A549 (cell line): Measurements from ENCODE around the gene PIGO. TPM values are rescaled to one million over a fixed set of nuclear protein-coding genes. Genes with fewer than 3 reads are reported as not detected.

Experiments used
- ATAC-seq, 2 experiments: fragments of 200-7000 bp in 1 of 2; fragments of >200 bp in 1 of 2; cut with Nextera tagmentation in 1 of 2; cut with Tn5 transposase in 1 of 2; 3 replicates each; pipeline versions ENCODE4 v1.8.0 to v1.9.1; 2018 to 2020; ENCODE audit warnings: mild to moderate bottlenecking in 1 of 2, moderate library complexity in 1 of 2
- CTCF ChIA-PET: fragments of 300-600 bp; sonication (Branson Sonifier 250); formaldehyde crosslinking; extraction: SDS; loops from one replicate; lab custom pipeline; 2021; ENCODE audit warnings: antibody characterized with exemption, inconsistent platforms; lab: Yijun Ruan, JAX
- POLR2A ChIA-PET: fragments of 350-600 bp; formaldehyde crosslinking; extraction: SDS; loops from one replicate; lab custom pipeline; 2021; ENCODE audit warnings: antibody characterized with exemption, inconsistent platforms; lab: Yijun Ruan, JAX
- DNase-seq, 2 experiments: peaks; one replicate each; pipeline versions ENCODE4 v3.0.0 to v3.0.0-alpha.2; 2011 to 2016; ENCODE audit warnings: low read depth in 1 of 2, low spot score in 1 of 2
- FAIRE-seq: peaks from 2 replicates; lab custom pipeline; 2011; peaks lifted over from hg19 to GRCh38; lab: Jason Lieb, UNC
- H3K27ac ChIP-seq, 2 experiments: fragments of >200 bp; sonication (Bioruptor Twin); formaldehyde crosslinking; 3 replicates each; pipeline ENCODE4 v1.5.1; 2016 to 2017
- H3K4me1 ChIP-seq: fragments of >200 bp; sonication (Bioruptor Twin); formaldehyde crosslinking; 3 replicates; pipeline ENCODE4 v1.6.1; 2016
- H3K4me2 ChIP-seq: fragments of >200 bp; sonication (Bioruptor Twin); formaldehyde crosslinking; 3 replicates; pipeline ENCODE4 v1.6.1; 2016
- H3K4me3 ChIP-seq: fragments of >200 bp; sonication (Bioruptor Twin); formaldehyde crosslinking; 3 replicates; pipeline ENCODE4 v1.5.1; 2016
- H3K9me3 ChIP-seq: fragments of >200 bp; sonication (Bioruptor Twin); formaldehyde crosslinking; 3 replicates; pipeline ENCODE4 v1.6.1; 2016
- BHLHE40 ChIP-seq: IDR thresholded peaks from 2 replicates; pipeline ENCODE4 v1.6.1; 2012; ENCODE audit warnings: low read depth, low read length, inconsistent platforms
- CTCF ChIP-seq: fragments of >200 bp; sonication (Bioruptor Twin); formaldehyde crosslinking; IDR thresholded peaks from 3 replicates; pipeline ENCODE4 v1.5.1; 2016
- EHF ChIP-seq: fragments of 250-450 bp; sonication (Bioruptor Pico); IDR thresholded peaks from 2 replicates; pipeline ENCODE4 v1.5.0; 2020; ENCODE audit warnings: mild to moderate bottlenecking
- ELK1 ChIP-seq: fragments of 150-350 bp; IDR thresholded peaks from 2 replicates; pipeline ENCODE4 v1.6.1; 2014; ENCODE audit warnings: low read depth, mild to moderate bottlenecking, low read length
- ESRRA ChIP-seq: fragments of 150-350 bp; IDR thresholded peaks from 2 replicates; pipeline ENCODE4 v1.6.1; 2014; ENCODE audit warnings: mild to moderate bottlenecking, low read length, borderline replicate concordance
- FOSB ChIP-seq: fragments of 250-450 bp; sonication (Bioruptor Pico); IDR thresholded peaks from 2 replicates; pipeline ENCODE4 v1.5.0; 2020; ENCODE audit warnings: mild to moderate bottlenecking, moderate library complexity
- HDAC2 ChIP-seq: fragments of 200-600 bp; sonication (generic); IDR thresholded peaks from 2 replicates; pipeline ENCODE4 v1.6.1; 2016
- KDM5A ChIP-seq: fragments of 200-600 bp; sonication (generic); IDR thresholded peaks from 2 replicates; pipeline ENCODE4 v1.6.1; 2016; ENCODE audit warnings: antibody characterized with exemption, mild to moderate bottlenecking
- MYC ChIP-seq: IDR thresholded peaks from 2 replicates; pipeline ENCODE4 v1.6.1; 2012; ENCODE audit warnings: mild to moderate bottlenecking, inconsistent platforms, low read length, improper control_type of control experiment, borderline replicate concordance
- NR3C1 ChIP-seq: fragments of >200 bp; sonication (Bioruptor Twin); formaldehyde crosslinking; IDR thresholded peaks from 3 replicates; pipeline ENCODE4 v1.6.1; 2017
- PHF8 ChIP-seq: fragments of 200-600 bp; sonication (generic); IDR thresholded peaks from 2 replicates; pipeline ENCODE4 v1.6.1; 2016; ENCODE audit warnings: low read depth, mild to moderate bottlenecking, antibody characterized with exemption, moderate library complexity, borderline replicate concordance
- REST ChIP-seq: fragments of 200-600 bp; sonication (generic); IDR thresholded peaks from 2 replicates; pipeline ENCODE4 v1.6.1; 2016; ENCODE audit warnings: antibody characterized with exemption, mild to moderate bottlenecking, moderate library complexity
- USF2 ChIP-seq: fragments of 450-650 bp; IDR thresholded peaks from 2 replicates; pipeline ENCODE4 v1.6.1; 2014; ENCODE audit warnings: antibody characterized with exemption
- ZNF302 ChIP-seq: fragments of 250-450 bp; sonication (Bioruptor Pico); IDR thresholded peaks from 2 replicates; pipeline ENCODE4 v1.9.0; 2021; ENCODE audit warnings: inconsistent platforms, mild to moderate bottlenecking, moderate library complexity
- WGBS: methylation state at CpG from one replicate; pipeline ENCODE4 v1.1.6; 2017; ENCODE audit errors: missing lambda C conversion rate; 5-methylcytosine and 5-hydroxymethylcytosine counted together
- polyA plus RNA-seq, 4 experiments: library from polyadenylated mRNA; depleted of rRNA in 3 of 4; stranded (reverse); fragments of >200 nt; fragmentation: RNase III in 1 of 4; extraction: RNeasy Plus Mini Kit Qiagen cat#74134 plus additional on column Dnase treatment in 1 of 4; gene quantifications; 2 replicates in 3 of 4; 3 replicates in 1 of 4; pipeline ENCODE4 v1.2.3, GENCODE V29; 2011 to 2017

The PIGO gene
- polyA plus RNA-seq, 2 of the 4 experiments (the other 2 are of a cell fraction) = 47.0 to 50.4 TPM

GRCh38 chr9:35108461-35108860, 12.1 kb upstream of the PIGO start:
- ChIA-PET CTCF (interaction anchor here (0.7 to 15.8 kb wide), 3 partner anchors 13 to 368 kb away, joined by 4 to 110 read pairs (median 4); partner anchors contain the start of gene PIGO), POLR2A (interaction anchor here (1.1 kb wide), 1 partner anchor 12 kb away, joined by 3 read pairs; no protein-coding TSS in a partner anchor)
- no peaks in the 10 kb centered on the region for H3K9me3 ChIP-seq
- no peak for TF ChIP-seq HDAC2
- no peak for TF ChIP-seq KDM5A
- no peak for TF ChIP-seq PHF8
- TF ChIP-seq CTCF = no peak
- no peak overlapping the region for H3K27ac ChIP-seq
- H3K4me1 ChIP-seq = peaks cover 33% of the 10 kb centered on the region
- no peak overlapping the region for H3K4me3 ChIP-seq
- FAIRE-seq (no peak), DNase-seq (no peak), ATAC-seq (no peak)
- WGBS = 91% methylated on average over 6 of the region's 6 CpGs
- no peak overlapping the region for H3K4me2 ChIP-seq

- Histone ChIP-seq H3K9me3 (no peaks in the 10 kb centered on the region), H3K4me2 (no peak overlapping the region), H3K27ac (no peak overlapping the region), H3K4me3 (no peak overlapping the region), H3K4me1 (peaks cover 31% of the 10 kb centered on the region)
- POLR2A ChIA-PET = interaction anchor here (0.6 to 1.1 kb wide), 2 partner anchors 11 to 583 kb away, joined by 3 to 5 read pairs; no protein-coding TSS in a partner anchor
- CTCF ChIA-PET = interaction anchor here (0.8 to 15.8 kb wide), 6 partner anchors 12 to 539 kb away, joined by 3 to 110 read pairs (median 4); partner anchors contain the start of gene PIGO
- FAIRE-seq (no peak), ATAC-seq (no peak), DNase-seq (no peak)
- 78% methylated on average over 13 of the region's 18 CpGs for WGBS
- no peak for TF ChIP-seq ELK1
- no peak for TF ChIP-seq USF2
- TF ChIP-seq EHF (CRISPR knock-in tag) = no peak
- TF ChIP-seq BHLHE40 = no peak
Observed at GRCh38 chr9:35107297-35108290, 11.2 kb upstream of the PIGO start.

GRCh38 chr9:35106343-35106730, 9.9 kb upstream of the PIGO start:
- H3K4me3 ChIP-seq = no peak overlapping the region
- ATAC-seq = no peak
- H3K9me3 ChIP-seq = no peaks in the 10 kb centered on the region
- peaks cover 30% of the 10 kb centered on the region for H3K4me1 ChIP-seq
- ChIA-PET CTCF (interaction anchor here (0.7 to 15.8 kb wide), 9 partner anchors 9 to 540 kb away, joined by 3 to 110 read pairs (median 4); partner anchors contain the start of genes ATOSB, FANCG and PIGO), POLR2A (no interaction called here)
- FAIRE-seq = no peak
- no peak overlapping the region for H3K4me2 ChIP-seq
- DNase-seq = no peak
- TF ChIP-seq NR3C1 = no peak
- TF ChIP-seq ZNF302 (CRISPR knock-in tag) = no peak
- no peak for TF ChIP-seq ESRRA
- TF ChIP-seq MYC = no peak
- no peak for TF ChIP-seq FOSB (CRISPR knock-in tag)
- TF ChIP-seq EHF (CRISPR knock-in tag) = no peak
- no peak for TF ChIP-seq REST
- TF ChIP-seq USF2 = no peak
- no peak overlapping the region for H3K27ac ChIP-seq
- 87% methylated on average over 7 of the region's 7 CpGs for WGBS
